SJCRH30 (cell line): ENCODE data around the gene SIVA1. TPM values are rescaled to one million over a fixed set of nuclear protein-coding genes. Genes with fewer than 3 reads are reported as not detected.
"Not testable (repeated sequence)": the region's sequence is repeated elsewhere in the genome, so short reads cannot be mapped to it uniquely, and the experiment has no call there.

Source experiments
- DNase-seq, 2 experiments: peaks; one replicate each; pipeline ENCODE4 v3.0.0-alpha.2; 2015 to 2020
- H3K27ac ChIP-seq: fragments of 250-450 bp; sonication (Bioruptor Pico); 2 replicates; pipeline ENCODE4 v1.5.1; 2020; ENCODE audit warnings: mild to moderate bottlenecking, moderate library complexity
- H3K27me3 ChIP-seq: fragments of 250-450 bp; sonication (Bioruptor Pico); 2 replicates; pipeline ENCODE4 v1.5.1; 2020; ENCODE audit warnings: mild to moderate bottlenecking, moderate library complexity
- H3K36me3 ChIP-seq: fragments of 250-450 bp; sonication (Bioruptor Pico); 2 replicates; pipeline ENCODE4 v1.5.1; 2020; ENCODE audit warnings: mild to moderate bottlenecking, moderate library complexity
- H3K4me1 ChIP-seq: fragments of 250-450 bp; sonication (Bioruptor Pico); 2 replicates; pipeline ENCODE4 v1.5.1; 2020; ENCODE audit warnings: mild to moderate bottlenecking, moderate library complexity
- H3K4me3 ChIP-seq: fragments of 250-450 bp; sonication (Bioruptor Pico); 2 replicates; pipeline ENCODE4 v1.5.1; 2020; ENCODE audit warnings: mild to moderate bottlenecking, moderate library complexity
- H3K9me3 ChIP-seq: fragments of 250-450 bp; sonication (Bioruptor Pico); replicated peaks from 2 replicates; pipeline ENCODE4 v1.5.1; 2020; ENCODE audit warnings: mild to moderate bottlenecking, moderate library complexity
- total RNA-seq: library from RNA; depleted of rRNA; stranded (reverse); fragments of >200 nt; shearing (Covaris generic); gene quantifications from 2 replicates; pipeline ENCODE4 v1.2.3, GENCODE V29; 2014

The SIVA1 gene
- total RNA-seq, 1 experiment from 2014 or later, result 105 TPM

- H3K4me1 ChIP-seq, result peaks cover 28% of the 10 kb centered on the region
- H3K27me3 ChIP-seq, result no peaks in the 10 kb centered on the region; the same call in 1 of the 2 replicates
- peak in 1 of 2 experiments; percentile 48 for DNase-seq
- H3K9me3 ChIP-seq, result no peaks in the 10 kb centered on the region
- H3K4me3 ChIP-seq, result no peak overlapping the region
- no peaks in the 10 kb centered on the region for H3K36me3 ChIP-seq
- no peak overlapping the region for H3K27ac ChIP-seq
These were observed 5.1 kb upstream of the SIVA1 start for GRCh38 chr14:104747876-104748275.

GRCh38 chr14:104749111-104749649, 3.8 kb upstream of the SIVA1 start:
- Histone ChIP-seq H3K9me3 (no peaks in the 10 kb centered on the region), H3K27ac (no peak overlapping the region), H3K4me1 (peaks cover 22% of the 10 kb centered on the region), H3K36me3 (no peaks in the 10 kb centered on the region), H3K27me3 (no peaks in the 10 kb centered on the region; the same call in 1 of the 2 replicates), H3K4me3 (no peak overlapping the region)
- DNase-seq, result peak; percentile 55 to 56

- H3K27me3 ChIP-seq, result no peaks in the 10 kb centered on the region; the same call in 1 of the 2 replicates
- H3K4me1 ChIP-seq, result peaks cover 22% of the 10 kb centered on the region
- DNase-seq, result no peak
- no peak overlapping the region for H3K4me3 ChIP-seq
- no peaks in the 10 kb centered on the region for H3K36me3 ChIP-seq
- no peak overlapping the region for H3K27ac ChIP-seq
- H3K9me3 ChIP-seq, result no peaks in the 10 kb centered on the region
These were observed 2.7 kb upstream of the SIVA1 start for GRCh38 chr14:104750056-104750752.

- not testable (repeated sequence) for DNase-seq, H3K36me3 ChIP-seq, H3K27ac ChIP-seq, H3K9me3 ChIP-seq, H3K27me3 ChIP-seq, H3K4me3 ChIP-seq
- peaks cover 22% of the 10 kb centered on the region for H3K4me1 ChIP-seq
These were observed 2.2 kb upstream of the SIVA1 start for GRCh38 chr14:104750753-104751057.

GRCh38 chr14:104751539-104752422, 1.2 kb upstream of the SIVA1 start:
- Histone ChIP-seq H3K9me3 (no peaks in the 10 kb centered on the region), H3K27me3 (no peaks in the 10 kb centered on the region; the same call in 1 of the 2 replicates), H3K36me3 (peaks cover 10% of the 10 kb centered on the region; the same call in 1 of the 2 replicates), H3K4me3 (peak overlapping the region; percentile 91), H3K27ac (peak overlapping the region; percentile 53), H3K4me1 (peaks cover 20% of the 10 kb centered on the region)
- no peak for DNase-seq

- H3K36me3 ChIP-seq, result peaks cover 12% of the 10 kb centered on the region; the same call in 1 of the 2 replicates
- H3K4me3 ChIP-seq, result peak overlapping the region; percentile 91
- no peaks in the 10 kb centered on the region for H3K27me3 ChIP-seq
- H3K27ac ChIP-seq, result peak overlapping the region; percentile 53
- H3K9me3 ChIP-seq, result no peaks in the 10 kb centered on the region
- peaks cover 14% of the 10 kb centered on the region for H3K4me1 ChIP-seq
- DNase-seq, result no peak
These were observed 568 bp upstream of the SIVA1 start for GRCh38 chr14:104752423-104752734.

- Histone ChIP-seq H3K27ac (peak overlapping the region; percentile 70), H3K36me3 (peaks cover 20% of the 10 kb centered on the region), H3K9me3 (no peaks in the 10 kb centered on the region), H3K27me3 (no peaks in the 10 kb centered on the region), H3K4me3 (peak overlapping the region; percentile 91), H3K4me1 (peaks cover 3% of the 10 kb centered on the region; the same call in 1 of the 2 replicates)
- DNase-seq, result no peak
These were observed 723 bp downstream of the SIVA1 start for GRCh38 chr14:104753528-104754212.

GRCh38 chr14:104754213-104754851, 1.4 kb downstream of the SIVA1 start:
- Histone ChIP-seq H3K4me1 (peaks cover 3% of the 10 kb centered on the region; the same call in 1 of the 2 replicates), H3K27ac (no peak overlapping the region), H3K4me3 (peak overlapping the region; percentile 91), H3K36me3 (peaks cover 25% of the 10 kb centered on the region), H3K27me3 (no peaks in the 10 kb centered on the region), H3K9me3 (no peaks in the 10 kb centered on the region)
- no peak for DNase-seq

- H3K4me3 ChIP-seq, result no peak overlapping the region
- no peaks in the 10 kb centered on the region for H3K9me3 ChIP-seq
- DNase-seq, result no peak
- H3K27me3 ChIP-seq, result no peaks in the 10 kb centered on the region
- H3K36me3 ChIP-seq, result peaks cover 35% of the 10 kb centered on the region
- H3K27ac ChIP-seq, result no peak overlapping the region
- H3K4me1 ChIP-seq, result peaks cover 3% of the 10 kb centered on the region; the same call in 1 of the 2 replicates
These were observed 2.7 kb downstream of the SIVA1 start for GRCh38 chr14:104755621-104756020.

GRCh38 chr14:104756477-104757237, 3.7 kb downstream of the SIVA1 start:
- Histone ChIP-seq H3K27ac (no peak overlapping the region), H3K4me3 (no peak overlapping the region), H3K4me1 (peaks cover 3% of the 10 kb centered on the region; the same call in 1 of the 2 replicates), H3K9me3 (no peaks in the 10 kb centered on the region), H3K27me3 (no peaks in the 10 kb centered on the region), H3K36me3 (peaks cover 41% of the 10 kb centered on the region)
- no peak for DNase-seq

GRCh38 chr14:104757238-104757585, 4.3 kb downstream of the SIVA1 start:
- Histone ChIP-seq H3K4me3 (no peak overlapping the region), H3K4me1 (peaks cover under 1% of the 10 kb centered on the region; the same call in 1 of the 2 replicates), H3K9me3 (no peaks in the 10 kb centered on the region), H3K36me3 (peaks cover 46% of the 10 kb centered on the region), H3K27ac (no peak overlapping the region), H3K27me3 (no peaks in the 10 kb centered on the region)
- DNase-seq, result no peak

GRCh38 chr14:104757681-104758392, 4.9 kb downstream of the SIVA1 start:
- H3K36me3 ChIP-seq, result peaks cover 51% of the 10 kb centered on the region
- no peak overlapping the region for H3K4me3 ChIP-seq
- no peak overlapping the region for H3K27ac ChIP-seq
- DNase-seq, result no peak
- H3K27me3 ChIP-seq, result no peaks in the 10 kb centered on the region
- no peaks in the 10 kb centered on the region for H3K9me3 ChIP-seq
- H3K4me1 ChIP-seq, result no peaks in the 10 kb centered on the region
